A549 (cell line): ENCODE data around the gene SP2.

Source experiments
- CBX8 ChIP-seq: fragments of 200-600 bp; sonication (generic); IDR thresholded peaks from 2 replicates; pipeline ENCODE4 v1.6.1; 2016
- CHD2 ChIP-seq: fragments of 150-350 bp; IDR thresholded peaks from 2 replicates; pipeline ENCODE4 v1.6.1; 2014; ENCODE audit warnings: low read length; ENCODE audit not compliant: partially characterized antibody
- CTCF ChIP-seq: fragments of >200 bp; sonication (Bioruptor Twin); formaldehyde crosslinking; IDR thresholded peaks from 3 replicates; pipeline ENCODE4 v1.5.1; 2016
- MAX ChIP-seq: IDR thresholded peaks from 2 replicates; pipeline ENCODE4 v1.6.1; 2012
- NPAS2 ChIP-seq: fragments of 250-450 bp; sonication (Bioruptor Pico); IDR thresholded peaks from 2 replicates; pipeline ENCODE4 v1.8.0; 2022; ENCODE audit warnings: mild to moderate bottlenecking, moderate library complexity, borderline replicate concordance
- PBX3 ChIP-seq: IDR thresholded peaks from 2 replicates; pipeline ENCODE4 v1.6.1; 2012
- POLR2A ChIP-seq: IDR thresholded peaks from 2 replicates; pipeline ENCODE4 v1.6.1; 2012; ENCODE audit warnings: mild to moderate bottlenecking, low read length
- POLR2AphosphoS2 ChIP-seq: conservative IDR thresholded peaks from 2 replicates; pipeline ENCODE4 v1.6.1; 2012; ENCODE audit warnings: low read length, improper control_type of control experiment, inconsistent platforms
- RFX5 ChIP-seq: fragments of 450-650 bp; IDR thresholded peaks from 2 replicates; pipeline ENCODE4 v1.7.1; 2014; ENCODE audit warnings: antibody characterized with exemption, mild to moderate bottlenecking, moderate library complexity
- SMC3 ChIP-seq: fragments of >200 bp; sonication (Bioruptor Twin); formaldehyde crosslinking; IDR thresholded peaks from 3 replicates; pipeline ENCODE4 v1.6.1; 2018; ENCODE audit warnings: inconsistent platforms
- ZNF302 ChIP-seq: fragments of 250-450 bp; sonication (Bioruptor Pico); IDR thresholded peaks from 2 replicates; pipeline ENCODE4 v1.9.0; 2021; ENCODE audit warnings: inconsistent platforms, mild to moderate bottlenecking, moderate library complexity
- TF ChIP-seq, protein P1 (sequence below): fragments of 200-600 bp; sonication (generic); IDR thresholded peaks from 2 replicates; pipeline ENCODE4 v1.6.1; 2016; ENCODE audit warnings: antibody characterized with exemption, mild to moderate bottlenecking, moderate library complexity

DNA sequence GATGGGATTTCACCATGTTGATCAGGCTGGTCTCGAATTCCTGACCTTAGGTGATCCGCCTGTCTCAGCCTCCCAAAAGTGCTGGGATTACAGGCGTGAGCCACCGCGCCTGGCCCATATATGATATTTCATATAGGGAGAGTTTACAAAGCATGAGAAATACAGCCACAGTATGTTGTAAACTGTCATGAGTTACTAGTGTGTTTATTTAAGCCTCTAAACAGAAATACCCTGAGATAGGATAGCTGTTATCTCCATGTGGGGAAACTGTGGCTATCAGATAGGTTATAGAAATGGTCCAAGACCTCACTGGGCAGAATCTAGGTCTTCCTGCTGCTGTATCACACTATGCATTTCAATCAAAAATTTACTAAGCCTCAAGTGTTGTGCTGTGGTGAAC is 72.8 kb downstream of the SP2 start:
- TF ChIP-seq MAX, result no peak
- no peak for TF ChIP-seq CBX8
- TF ChIP-seq POLR2A, result no peak
- TF ChIP-seq CTCF, result no peak
- TF ChIP-seq, protein P1, sequence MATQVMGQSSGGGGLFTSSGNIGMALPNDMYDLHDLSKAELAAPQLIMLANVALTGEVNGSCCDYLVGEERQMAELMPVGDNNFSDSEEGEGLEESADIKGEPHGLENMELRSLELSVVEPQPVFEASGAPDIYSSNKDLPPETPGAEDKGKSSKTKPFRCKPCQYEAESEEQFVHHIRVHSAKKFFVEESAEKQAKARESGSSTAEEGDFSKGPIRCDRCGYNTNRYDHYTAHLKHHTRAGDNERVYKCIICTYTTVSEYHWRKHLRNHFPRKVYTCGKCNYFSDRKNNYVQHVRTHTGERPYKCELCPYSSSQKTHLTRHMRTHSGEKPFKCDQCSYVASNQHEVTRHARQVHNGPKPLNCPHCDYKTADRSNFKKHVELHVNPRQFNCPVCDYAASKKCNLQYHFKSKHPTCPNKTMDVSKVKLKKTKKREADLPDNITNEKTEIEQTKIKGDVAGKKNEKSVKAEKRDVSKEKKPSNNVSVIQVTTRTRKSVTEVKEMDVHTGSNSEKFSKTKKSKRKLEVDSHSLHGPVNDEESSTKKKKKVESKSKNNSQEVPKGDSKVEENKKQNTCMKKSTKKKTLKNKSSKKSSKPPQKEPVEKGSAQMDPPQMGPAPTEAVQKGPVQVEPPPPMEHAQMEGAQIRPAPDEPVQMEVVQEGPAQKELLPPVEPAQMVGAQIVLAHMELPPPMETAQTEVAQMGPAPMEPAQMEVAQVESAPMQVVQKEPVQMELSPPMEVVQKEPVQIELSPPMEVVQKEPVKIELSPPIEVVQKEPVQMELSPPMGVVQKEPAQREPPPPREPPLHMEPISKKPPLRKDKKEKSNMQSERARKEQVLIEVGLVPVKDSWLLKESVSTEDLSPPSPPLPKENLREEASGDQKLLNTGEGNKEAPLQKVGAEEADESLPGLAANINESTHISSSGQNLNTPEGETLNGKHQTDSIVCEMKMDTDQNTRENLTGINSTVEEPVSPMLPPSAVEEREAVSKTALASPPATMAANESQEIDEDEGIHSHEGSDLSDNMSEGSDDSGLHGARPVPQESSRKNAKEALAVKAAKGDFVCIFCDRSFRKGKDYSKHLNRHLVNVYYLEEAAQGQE, result no peak
- no peak for TF ChIP-seq ZNF302 (CRISPR knock-in tag)
- no peak for TF ChIP-seq RFX5
- no peak for TF ChIP-seq CHD2
- no peak for TF ChIP-seq POLR2AphosphoS2
- no peak for TF ChIP-seq SMC3
- TF ChIP-seq PBX3, result no peak
- no peak for TF ChIP-seq NPAS2 (CRISPR knock-in tag)
